ENCODE measurements around the gene CMC2.

CMC2 gene

GRCh38 chr16:81006813-81007695 is at the start of gene CMC2, which contains the start of gene CENPN:
TSS of gene CMC2 (minus strand) at chr16:81006885. CDS start at chr16:80997394, 9,491 bp downstream.
TSS of gene CENPN (plus strand) at chr16:81007214. CDS start at chr16:81011940, 4,726 bp downstream.
- Mint-ChIP-seq H3K36me3 (ENCODE audit: low read depth) (peaks cover 12% of the 10 kb centered on the region), H3K27me3 (ENCODE audit: low read depth) (no peaks in the 10 kb centered on the region), H3K9me3 (no peaks in the 10 kb centered on the region), H3K4me3 (peak within 1 kb of the TSS; percentile 98), H3K4me1 (ENCODE audit: low read depth) (peaks cover 39% of the 10 kb centered on the region), H3K27ac (peak within 1 kb of the TSS; percentile 97)

GRCh38 chr16:81053761-81054160 is 47.1 kb upstream of the CMC2 start:
- Mint-ChIP-seq H3K27me3 (ENCODE audit: low read depth) (no peaks in the 10 kb centered on the region), H3K4me1 (ENCODE audit: low read depth) (no peaks in the 10 kb centered on the region), H3K9me3 (peaks cover 21% of the 10 kb centered on the region), H3K36me3 (ENCODE audit: low read depth) (peaks cover 5% of the 10 kb centered on the region), H3K4me3 (no peak overlapping the region), H3K27ac (no peak overlapping the region)

- peaks cover 47% of the 10 kb centered on the region for H3K36me3 Mint-ChIP-seq (ENCODE audit: low read depth)
- H3K4me1 Mint-ChIP-seq (ENCODE audit: low read depth) = peaks cover 6% of the 10 kb centered on the region
- no peaks in the 10 kb centered on the region for H3K27me3 Mint-ChIP-seq (ENCODE audit: low read depth)
- no peak overlapping the region for H3K27ac Mint-ChIP-seq
- no peaks in the 10 kb centered on the region for H3K9me3 Mint-ChIP-seq
- H3K4me3 Mint-ChIP-seq = no peak overlapping the region
These were observed 36.1 kb upstream of the CMC2 start for GRCh38 chr16:81042821-81043220.

- no peak overlapping the region for H3K4me3 Mint-ChIP-seq
- peaks cover 54% of the 10 kb centered on the region for H3K36me3 Mint-ChIP-seq (ENCODE audit: low read depth)
- H3K4me1 Mint-ChIP-seq (ENCODE audit: low read depth) = peaks cover 16% of the 10 kb centered on the region
These were observed 35.0 kb upstream of the CMC2 start for GRCh38 chr16:81041696-81042095.

GRCh38 chr16:81040842-81041241 is 34.2 kb upstream of the CMC2 start:
- Mint-ChIP-seq H3K27me3 (ENCODE audit: low read depth) (no peaks in the 10 kb centered on the region), H3K36me3 (ENCODE audit: low read depth) (peaks cover 54% of the 10 kb centered on the region), H3K4me1 (ENCODE audit: low read depth) (peaks cover 19% of the 10 kb centered on the region), H3K4me3 (no peak overlapping the region), H3K27ac (no peak overlapping the region), H3K9me3 (no peaks in the 10 kb centered on the region)

More at GRCh38 chr16:81041696-81042095, 35.0 kb upstream of the CMC2 start:
- H3K27me3 Mint-ChIP-seq (ENCODE audit: low read depth) = no peaks in the 10 kb centered on the region
- no peak overlapping the region for H3K27ac Mint-ChIP-seq
- no peaks in the 10 kb centered on the region for H3K9me3 Mint-ChIP-seq

- Mint-ChIP-seq H3K4me3 (no peak overlapping the region), H3K4me1 (ENCODE audit: low read depth) (peaks cover 19% of the 10 kb centered on the region), H3K9me3 (no peaks in the 10 kb centered on the region), H3K27ac (no peak overlapping the region), H3K27me3 (ENCODE audit: low read depth) (no peaks in the 10 kb centered on the region), H3K36me3 (ENCODE audit: low read depth) (peaks cover 48% of the 10 kb centered on the region)
These were observed 33.4 kb upstream of the CMC2 start for GRCh38 chr16:81040131-81040530.

GRCh38 chr16:81036751-81037350 is 30.2 kb upstream of the CMC2 start:
- H3K9me3 Mint-ChIP-seq = no peaks in the 10 kb centered on the region
- H3K4me1 Mint-ChIP-seq (ENCODE audit: low read depth) = peaks cover 19% of the 10 kb centered on the region
- H3K36me3 Mint-ChIP-seq (ENCODE audit: low read depth) = peaks cover 27% of the 10 kb centered on the region
- peak overlapping the region; percentile 45 for H3K27ac Mint-ChIP-seq
- no peaks in the 10 kb centered on the region for H3K27me3 Mint-ChIP-seq (ENCODE audit: low read depth)
- peak overlapping the region; percentile 82 for H3K4me3 Mint-ChIP-seq

- Mint-ChIP-seq H3K4me1 (ENCODE audit: low read depth) (peaks cover 19% of the 10 kb centered on the region), H3K9me3 (no peaks in the 10 kb centered on the region), H3K27ac (peak overlapping the region; percentile 45), H3K4me3 (peak overlapping the region; percentile 82), H3K27me3 (ENCODE audit: low read depth) (no peaks in the 10 kb centered on the region), H3K36me3 (ENCODE audit: low read depth) (peaks cover 20% of the 10 kb centered on the region)
These were observed 29.5 kb upstream of the CMC2 start for GRCh38 chr16:81035975-81036750.

- Mint-ChIP-seq H3K36me3 (ENCODE audit: low read depth) (peaks cover 18% of the 10 kb centered on the region), H3K27me3 (ENCODE audit: low read depth) (no peaks in the 10 kb centered on the region), H3K27ac (peak within 1 kb of the TSS; percentile 49), H3K4me3 (peak within 1 kb of the TSS; percentile 82), H3K9me3 (no peaks in the 10 kb centered on the region), H3K4me1 (ENCODE audit: low read depth) (peaks cover 19% of the 10 kb centered on the region)
These were observed 28.8 kb upstream of the CMC2 start, which contains the start of gene ATMIN for GRCh38 chr16:81035398-81035974. TSS of gene ATMIN (plus strand) at chr16:81035842. CDS start at chr16:81035871, 29 bp downstream.

GRCh38 chr16:81029930-81030604 is 23.4 kb upstream of the CMC2 start:
- Mint-ChIP-seq H3K9me3 (no peaks in the 10 kb centered on the region), H3K36me3 (ENCODE audit: low read depth) (peaks cover 31% of the 10 kb centered on the region), H3K4me3 (no peak overlapping the region), H3K4me1 (ENCODE audit: low read depth) (no peaks in the 10 kb centered on the region), H3K27me3 (ENCODE audit: low read depth) (no peaks in the 10 kb centered on the region), H3K27ac (no peak overlapping the region)

- peaks cover 37% of the 10 kb centered on the region for H3K36me3 Mint-ChIP-seq (ENCODE audit: low read depth)
- no peak overlapping the region for H3K4me3 Mint-ChIP-seq
- H3K4me1 Mint-ChIP-seq (ENCODE audit: low read depth) = no peaks in the 10 kb centered on the region
- no peak overlapping the region for H3K27ac Mint-ChIP-seq
- no peaks in the 10 kb centered on the region for H3K9me3 Mint-ChIP-seq
- H3K27me3 Mint-ChIP-seq (ENCODE audit: low read depth) = no peaks in the 10 kb centered on the region
These were observed 19.7 kb upstream of the CMC2 start for GRCh38 chr16:81026429-81026828.

GRCh38 chr16:81018496-81018895 is 11.8 kb upstream of the CMC2 start:
- H3K4me3 Mint-ChIP-seq = no peak overlapping the region

GRCh38 chr16:81014672-81015071 is 8.0 kb upstream of the CMC2 start:
- Mint-ChIP-seq H3K9me3 (no peaks in the 10 kb centered on the region), H3K36me3 (ENCODE audit: low read depth) (peaks cover 39% of the 10 kb centered on the region), H3K4me3 (no peak overlapping the region), H3K27me3 (ENCODE audit: low read depth) (no peaks in the 10 kb centered on the region), H3K4me1 (ENCODE audit: low read depth) (peaks cover 8% of the 10 kb centered on the region), H3K27ac (no peak overlapping the region)

More at GRCh38 chr16:81018496-81018895, 11.8 kb upstream of the CMC2 start:
- H3K9me3 Mint-ChIP-seq = no peaks in the 10 kb centered on the region
- peaks cover 40% of the 10 kb centered on the region for H3K36me3 Mint-ChIP-seq (ENCODE audit: low read depth)
- H3K4me1 Mint-ChIP-seq (ENCODE audit: low read depth) = no peaks in the 10 kb centered on the region
- no peaks in the 10 kb centered on the region for H3K27me3 Mint-ChIP-seq (ENCODE audit: low read depth)
- H3K27ac Mint-ChIP-seq = no peak overlapping the region

Data from T-helper 1 cell treated with Interleukin-12 subunit alpha and Interleukin-12 subunit beta and Interleukin-4 antibody, amounts not matched to agents 30 μg/mL and 1 μg/mL, for 36 hours (primary cell).